Measurements from ENCODE around the gene ARHGEF19. TPM values are rescaled to one million over a fixed set of nuclear protein-coding genes. Genes with fewer than 3 reads are reported as not detected.
A peak's percentile ranks its signal among the peaks of the same experiment; 100 is the strongest.

ARHGEF19 gene
- total RNA-seq, 1 donor from 2014 or later, result 151 TPM

GRCh38 chr1:16204634-16205333 lies 7.7 kb downstream of the ARHGEF19 start:
- Mint-ChIP-seq H3K4me3 (ENCODE audit: low read depth) (no peak overlapping the region), H3K9me3 (ENCODE audit: low read depth) (no peaks in the 10 kb centered on the region), H3K27me3 (no peaks in the 10 kb centered on the region), H3K4me1 (ENCODE audit: low read depth) (peaks cover 8% of the 10 kb centered on the region), H3K36me3 (ENCODE audit: insufficient read depth) (peaks cover 24% of the 10 kb centered on the region), H3K27ac (no peak overlapping the region)
- no peak for DNase-seq (ENCODE audit: low spot score, unreplicated experiment)
- peak; percentile 44 for TF ChIP-seq CTCF (IDR thresholded peaks at IDR 0.05; ENCODE audit: unreplicated experiment)

DNA sequence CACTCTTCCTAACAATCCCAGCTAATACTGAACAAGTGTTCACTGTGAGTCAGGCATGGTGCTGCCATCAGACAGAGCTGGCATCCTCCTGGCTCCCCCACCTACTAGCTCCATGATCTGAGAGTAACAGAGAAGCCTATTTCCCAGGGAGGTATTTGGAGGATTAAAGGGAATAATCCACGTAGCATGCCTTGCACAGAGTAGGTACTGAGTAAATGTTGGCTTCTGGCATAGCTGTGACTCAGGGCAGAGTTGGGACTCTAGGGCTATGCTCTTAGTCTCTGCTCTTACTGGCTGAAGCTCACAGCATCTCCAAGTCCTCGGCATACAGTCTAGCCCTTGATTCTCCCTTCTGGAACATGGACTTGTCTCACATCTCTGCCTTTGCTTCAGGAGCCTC lies 8.2 kb downstream of the ARHGEF19 start:
- Mint-ChIP-seq H3K9me3 (ENCODE audit: low read depth) (no peaks in the 10 kb centered on the region), H3K36me3 (ENCODE audit: insufficient read depth) (peaks cover 22% of the 10 kb centered on the region), H3K4me3 (ENCODE audit: low read depth) (no peak overlapping the region), H3K27ac (no peak overlapping the region), H3K4me1 (ENCODE audit: low read depth) (peaks cover 3% of the 10 kb centered on the region), H3K27me3 (no peaks in the 10 kb centered on the region)
- no peak for DNase-seq (ENCODE audit: low spot score, unreplicated experiment)
- no peak for TF ChIP-seq CTCF (IDR thresholded peaks at IDR 0.05; ENCODE audit: unreplicated experiment)

DNA sequence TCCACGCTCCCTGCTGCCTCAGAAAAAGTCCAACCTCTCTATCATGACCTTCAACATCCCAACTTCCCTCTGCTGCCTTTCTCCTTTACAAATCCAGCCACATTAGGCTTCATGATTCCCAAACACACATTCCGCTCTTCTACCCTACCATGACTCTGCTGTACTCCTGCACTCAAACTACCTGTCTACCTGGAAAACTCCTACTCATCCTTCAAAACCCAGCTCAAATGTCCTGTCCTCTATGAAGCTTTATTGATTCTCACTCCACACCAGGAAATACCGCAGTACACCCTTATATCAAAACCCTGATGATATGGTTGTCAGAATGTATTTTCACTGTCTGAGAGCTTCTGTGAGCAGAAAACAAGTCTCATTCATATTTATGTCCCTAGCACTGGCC lies 8.9 kb downstream of the ARHGEF19 start:
- H3K27me3 Mint-ChIP-seq, result no peaks in the 10 kb centered on the region
- no peaks in the 10 kb centered on the region for H3K9me3 Mint-ChIP-seq (ENCODE audit: low read depth)
- H3K4me3 Mint-ChIP-seq (ENCODE audit: low read depth), result no peak overlapping the region

DNA sequence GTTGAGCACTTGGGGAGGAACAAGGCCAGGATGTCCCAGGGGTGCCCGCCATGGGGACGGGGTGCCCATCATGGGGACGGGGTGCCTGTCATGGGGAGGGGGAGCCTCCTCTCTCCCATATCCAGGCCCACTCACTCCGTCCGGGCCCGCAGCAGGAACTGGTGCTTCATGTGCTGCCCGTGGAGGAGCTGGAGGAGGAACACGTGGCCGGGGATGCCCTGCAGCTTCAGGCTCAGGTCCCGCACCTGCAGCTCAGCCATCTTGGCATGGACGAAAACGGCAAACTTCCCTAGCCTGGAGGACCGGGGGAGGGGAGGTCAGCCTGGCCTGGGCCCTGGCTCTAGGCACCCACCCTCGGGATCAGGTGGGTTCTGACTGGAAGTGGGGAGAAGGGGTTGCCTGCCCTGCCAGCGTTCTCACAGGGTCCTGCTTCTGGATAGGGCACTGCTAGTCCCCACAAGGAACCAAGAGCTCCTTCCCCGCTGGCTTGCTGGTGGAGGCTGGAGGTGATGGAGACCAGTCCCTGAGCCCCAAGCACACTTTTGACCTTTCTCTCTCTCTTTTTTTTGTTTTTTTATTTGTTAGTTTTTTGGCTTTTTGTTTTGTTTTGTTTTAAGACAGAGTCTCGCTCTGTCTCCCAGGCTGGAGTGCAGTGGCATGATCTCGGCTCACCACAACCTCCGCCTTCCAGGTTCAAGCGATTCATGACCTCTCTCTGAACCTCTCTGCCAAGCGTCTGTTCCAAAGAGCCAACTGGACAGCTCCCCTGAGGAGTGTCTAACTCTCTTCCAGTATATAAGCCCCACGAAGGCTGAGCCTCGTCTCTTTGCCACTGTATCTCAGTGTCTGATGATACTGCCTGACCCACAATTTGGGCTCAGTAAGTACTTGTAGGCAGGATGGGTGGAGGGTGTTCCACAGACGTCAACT lies 9.9 kb downstream of the ARHGEF19 start:
- Mint-ChIP-seq H3K36me3 (ENCODE audit: insufficient read depth) (peaks cover 26% of the 10 kb centered on the region), H3K4me3 (ENCODE audit: low read depth) (no peak overlapping the region), H3K27me3 (no peaks in the 10 kb centered on the region), H3K27ac (no peak overlapping the region), H3K9me3 (ENCODE audit: low read depth) (no peaks in the 10 kb centered on the region), H3K4me1 (ENCODE audit: low read depth) (peaks cover 3% of the 10 kb centered on the region)
- TF ChIP-seq CTCF (IDR thresholded peaks at IDR 0.05; ENCODE audit: unreplicated experiment), result no peak
- no peak for DNase-seq (ENCODE audit: low spot score, unreplicated experiment)

More for the DNA sequence above, 8.9 kb downstream of the ARHGEF19 start:
- Mint-ChIP-seq H3K27ac (no peak overlapping the region), H3K4me1 (ENCODE audit: low read depth) (peaks cover 3% of the 10 kb centered on the region), H3K36me3 (ENCODE audit: insufficient read depth) (peaks cover 25% of the 10 kb centered on the region)
- TF ChIP-seq CTCF (IDR thresholded peaks at IDR 0.05; ENCODE audit: unreplicated experiment), result no peak
- DNase-seq (ENCODE audit: low spot score, unreplicated experiment), result no peak

DNA sequence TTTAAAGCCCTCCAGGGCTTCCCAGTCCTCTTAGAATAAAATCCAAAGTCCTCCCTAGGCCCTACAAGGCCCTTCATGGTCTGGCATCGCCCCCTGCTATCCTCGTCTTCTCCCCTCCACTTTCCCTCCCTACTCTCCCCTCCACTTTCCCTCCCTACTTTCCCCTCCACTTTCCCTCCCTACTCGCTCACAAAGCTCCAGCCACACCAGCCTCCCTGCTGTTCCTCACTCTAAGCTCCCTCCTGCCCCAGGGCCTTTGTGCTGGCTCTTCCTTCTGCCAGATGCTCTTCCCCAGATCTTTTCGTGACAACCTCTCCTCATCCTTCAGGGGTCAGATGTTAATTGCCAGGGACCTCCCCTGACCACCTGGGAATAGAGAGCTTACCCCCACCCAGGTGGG lies 12.8 kb downstream of the ARHGEF19 start:
- DNase-seq (ENCODE audit: low spot score, unreplicated experiment), result no peak
- no peak overlapping the region for H3K4me3 Mint-ChIP-seq (ENCODE audit: low read depth)
- no peaks in the 10 kb centered on the region for H3K9me3 Mint-ChIP-seq (ENCODE audit: low read depth)
- H3K27ac Mint-ChIP-seq, result no peak overlapping the region
- TF ChIP-seq CTCF (IDR thresholded peaks at IDR 0.05; ENCODE audit: unreplicated experiment), result no peak
- peaks cover 31% of the 10 kb centered on the region for H3K36me3 Mint-ChIP-seq (ENCODE audit: insufficient read depth)
- H3K27me3 Mint-ChIP-seq, result no peaks in the 10 kb centered on the region
- H3K4me1 Mint-ChIP-seq (ENCODE audit: low read depth), result no peaks in the 10 kb centered on the region
